Muscle layer of duodenum (tissue), 2 donors: ENCODE measurements around the gene TIAM1.

ENCODE experiments used
- H3K27ac ChIP-seq: one replicate; pipeline ENCODE4 v1.7.0; 2013; ENCODE audit warnings: mild to moderate bottlenecking, low read length
- H3K27me3 ChIP-seq: one replicate; pipeline ENCODE4 v1.7.0; 2013; ENCODE audit warnings: low read depth, mild to moderate bottlenecking, control low read depth, low read length
- H3K36me3 ChIP-seq, 2 donors: one replicate each; pipeline ENCODE4 v1.7.0; 2013; ENCODE audit warnings: low read length in 2 of 2, control low read depth in 1 of 2, mild to moderate bottlenecking in 1 of 2; ENCODE audit not compliant: insufficient read depth in 2 of 2, control insufficient read depth in 1 of 2
- H3K4me1 ChIP-seq, 2 donors: one replicate each; pipeline ENCODE4 v1.7.0; 2013; ENCODE audit warnings: low read length in 2 of 2, mild to moderate bottlenecking in 2 of 2, control low read depth in 1 of 2, moderate library complexity in 1 of 2; ENCODE audit not compliant: insufficient read depth in 2 of 2, control insufficient read depth in 1 of 2
- H3K4me3 ChIP-seq, 2 donors: one replicate each; pipeline ENCODE4 v1.7.0; 2013; ENCODE audit warnings: low read length in 2 of 2, low read depth in 1 of 2, mild to moderate bottlenecking in 1 of 2
- H3K9me3 ChIP-seq, 2 donors: one replicate each; pipeline ENCODE4 v1.7.0; 2013; ENCODE audit warnings: low read length in 2 of 2, control low read depth in 1 of 2, mild to moderate bottlenecking in 1 of 2; ENCODE audit not compliant: control insufficient read depth in 1 of 2
- donor health status: healthy.

TIAM1 gene

GRCh38 chr21:31201144-31201543, 142.9 kb downstream of the TIAM1 start:
- Histone ChIP-seq H3K27ac (peak overlapping the region; percentile 42), H3K27me3 (no peaks in the 10 kb centered on the region)

DNA sequence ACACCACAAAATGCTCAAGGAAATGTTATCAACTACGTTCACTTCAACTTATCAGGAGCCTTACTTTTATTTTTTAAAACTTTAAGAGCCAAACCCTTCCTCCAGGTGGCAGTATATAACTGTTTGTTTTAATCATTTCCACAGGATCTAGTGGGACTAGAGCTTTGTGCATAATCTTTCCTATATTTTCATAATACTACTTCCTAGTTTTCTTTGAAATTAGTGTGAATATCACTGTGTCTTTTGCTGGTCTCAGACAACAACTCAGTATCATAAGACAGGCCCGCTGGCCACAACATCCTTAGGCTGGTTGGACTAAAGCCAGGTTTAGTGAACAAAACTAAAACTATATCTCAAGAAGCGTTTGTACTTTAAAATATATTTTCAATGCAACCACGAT, 145.5 kb downstream of the TIAM1 start:
- H3K27ac ChIP-seq: no peak overlapping the region
- H3K9me3 ChIP-seq: no peaks in the 10 kb centered on the region
- H3K4me1 ChIP-seq: peaks cover 0 to 3% of the 10 kb centered on the region in 2 donors
- H3K27me3 ChIP-seq: no peaks in the 10 kb centered on the region
- no peak overlapping the region for H3K4me3 ChIP-seq
- H3K36me3 ChIP-seq: no peaks in the 10 kb centered on the region

More at GRCh38 chr21:31201144-31201543, 142.9 kb downstream of the TIAM1 start:
- Histone ChIP-seq H3K4me1 (peaks cover 0 to 3% of the 10 kb centered on the region in 2 donors), H3K9me3 (no peaks in the 10 kb centered on the region), H3K4me3 (no peak overlapping the region), H3K36me3 (no peaks in the 10 kb centered on the region)

DNA sequence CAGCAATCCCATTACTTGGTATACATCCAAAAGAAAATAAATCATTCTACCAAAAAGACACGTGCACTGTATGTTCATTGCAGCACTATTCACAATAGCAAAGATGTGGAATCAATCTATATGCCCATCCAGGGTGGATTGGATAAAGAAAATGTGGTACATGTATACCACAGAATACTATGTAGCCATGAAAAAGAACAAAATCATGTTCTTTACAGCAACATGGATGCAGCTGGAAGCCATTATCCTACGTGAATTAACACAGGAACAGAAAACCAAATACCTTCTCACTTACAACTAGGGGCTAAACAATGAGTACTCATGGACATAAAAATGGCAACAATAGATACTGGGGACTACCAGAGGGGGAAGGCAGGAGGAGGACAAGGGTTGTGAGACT, 147.3 kb downstream of the TIAM1 start:
- H3K27me3 ChIP-seq: no peaks in the 10 kb centered on the region
- H3K36me3 ChIP-seq: no peaks in the 10 kb centered on the region
- H3K4me1 ChIP-seq: peaks cover 0 to 3% of the 10 kb centered on the region in 2 donors
- no peaks in the 10 kb centered on the region for H3K9me3 ChIP-seq
- no peak overlapping the region for H3K27ac ChIP-seq
- H3K4me3 ChIP-seq: no peak overlapping the region

DNA sequence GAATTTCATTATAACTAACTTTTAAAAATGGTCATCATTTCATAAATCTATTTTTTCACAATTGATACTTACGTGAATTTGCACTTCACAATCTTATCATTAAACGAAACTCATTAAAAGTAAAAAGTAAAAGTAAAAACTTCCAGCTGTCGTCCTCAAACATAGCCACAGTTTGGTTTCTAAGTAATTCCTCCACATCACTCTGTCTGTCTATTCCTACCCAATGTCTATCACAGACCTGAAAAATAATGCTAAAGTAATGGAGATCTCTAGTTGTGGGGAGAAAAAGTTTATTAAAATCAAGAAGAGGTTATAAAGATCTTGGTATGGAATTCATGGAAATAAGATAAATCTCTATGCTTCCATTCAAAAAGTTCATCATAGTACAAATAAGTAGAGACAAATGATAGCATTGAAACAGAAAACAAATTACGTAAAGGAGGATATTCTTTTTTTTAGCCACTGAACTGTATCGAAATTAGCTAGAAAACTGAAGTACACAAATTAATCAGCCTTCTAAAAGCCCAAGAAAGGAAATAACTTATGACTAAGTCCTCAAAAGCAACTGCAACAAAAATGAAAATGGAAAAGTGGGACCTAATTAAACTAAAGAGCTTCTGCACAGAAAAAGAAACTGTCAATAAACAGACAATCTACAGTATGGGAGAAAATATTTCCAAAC, 148.6 kb downstream of the TIAM1 start:
- Histone ChIP-seq H3K27ac (no peak overlapping the region), H3K4me3 (no peak overlapping the region), H3K4me1 (no peaks in the 10 kb centered on the region), H3K36me3 (no peaks in the 10 kb centered on the region), H3K9me3 (no peaks in the 10 kb centered on the region), H3K27me3 (no peaks in the 10 kb centered on the region)

- H3K4me1 ChIP-seq: no peaks in the 10 kb centered on the region
- no peaks in the 10 kb centered on the region for H3K36me3 ChIP-seq
- H3K9me3 ChIP-seq: no peaks in the 10 kb centered on the region
- H3K27me3 ChIP-seq: no peaks in the 10 kb centered on the region
- no peak overlapping the region for H3K27ac ChIP-seq
- H3K4me3 ChIP-seq: no peak overlapping the region
Measured at GRCh38 chr21:31194510-31195293, 149.4 kb downstream of the TIAM1 start.

GRCh38 chr21:31193761-31194160, 150.3 kb downstream of the TIAM1 start:
- Histone ChIP-seq H3K27ac (no peak overlapping the region), H3K9me3 (no peaks in the 10 kb centered on the region), H3K4me3 (no peak overlapping the region), H3K4me1 (no peaks in the 10 kb centered on the region), H3K27me3 (no peaks in the 10 kb centered on the region), H3K36me3 (no peaks in the 10 kb centered on the region)

DNA sequence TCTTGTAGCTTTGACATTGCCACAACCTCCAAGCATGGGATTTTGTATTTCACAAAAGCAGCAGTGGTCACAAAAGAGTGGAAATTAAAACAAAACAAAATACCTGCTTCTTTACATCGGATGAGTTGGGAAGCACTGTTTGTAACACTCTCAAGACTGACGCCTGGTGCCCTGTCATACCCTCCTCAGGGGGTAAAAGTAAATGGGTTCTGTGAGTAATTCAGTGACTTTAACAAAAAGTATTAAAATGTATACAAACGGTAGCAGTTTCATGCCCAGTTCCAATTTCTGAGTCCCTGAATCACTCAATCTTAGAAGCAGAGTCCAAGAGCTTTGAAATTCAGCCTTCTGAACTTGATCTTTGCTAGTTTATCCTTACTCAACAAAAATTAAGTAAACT, 152.5 kb downstream of the TIAM1 start:
- Histone ChIP-seq H3K9me3 (no peaks in the 10 kb centered on the region), H3K4me1 (no peaks in the 10 kb centered on the region), H3K27ac (no peak overlapping the region), H3K27me3 (no peaks in the 10 kb centered on the region), H3K36me3 (no peaks in the 10 kb centered on the region), H3K4me3 (no peak overlapping the region)

DNA sequence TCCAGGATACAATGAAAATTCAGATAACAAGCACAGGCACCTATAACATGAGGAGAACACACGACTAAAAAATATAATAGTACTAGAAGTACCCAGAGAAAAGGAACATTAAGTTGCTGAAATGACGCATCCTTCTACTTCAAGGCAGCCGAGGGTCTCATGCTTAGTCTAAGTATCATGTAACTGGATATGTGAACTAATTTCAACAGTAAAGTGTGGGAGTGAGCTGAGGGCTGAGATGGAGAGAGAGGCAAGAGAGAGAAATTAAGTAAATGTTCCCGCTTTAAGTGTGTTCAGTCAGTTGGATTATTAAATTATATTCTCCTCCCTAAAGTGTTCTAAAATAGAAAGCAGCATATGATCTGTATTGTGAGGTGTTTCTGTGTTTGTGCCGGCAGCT, 153.5 kb downstream of the TIAM1 start:
- no peaks in the 10 kb centered on the region for H3K9me3 ChIP-seq
- H3K4me3 ChIP-seq: no peak overlapping the region
- no peak overlapping the region for H3K27ac ChIP-seq
- H3K4me1 ChIP-seq: no peaks in the 10 kb centered on the region
- no peaks in the 10 kb centered on the region for H3K27me3 ChIP-seq
- H3K36me3 ChIP-seq: no peaks in the 10 kb centered on the region

- Histone ChIP-seq H3K4me3 (no peak overlapping the region), H3K27me3 (no peaks in the 10 kb centered on the region), H3K4me1 (no peaks in the 10 kb centered on the region), H3K9me3 (no peaks in the 10 kb centered on the region), H3K36me3 (no peaks in the 10 kb centered on the region), H3K27ac (no peak overlapping the region)
Measured at GRCh38 chr21:31187499-31187898, 156.6 kb downstream of the TIAM1 start.

DNA sequence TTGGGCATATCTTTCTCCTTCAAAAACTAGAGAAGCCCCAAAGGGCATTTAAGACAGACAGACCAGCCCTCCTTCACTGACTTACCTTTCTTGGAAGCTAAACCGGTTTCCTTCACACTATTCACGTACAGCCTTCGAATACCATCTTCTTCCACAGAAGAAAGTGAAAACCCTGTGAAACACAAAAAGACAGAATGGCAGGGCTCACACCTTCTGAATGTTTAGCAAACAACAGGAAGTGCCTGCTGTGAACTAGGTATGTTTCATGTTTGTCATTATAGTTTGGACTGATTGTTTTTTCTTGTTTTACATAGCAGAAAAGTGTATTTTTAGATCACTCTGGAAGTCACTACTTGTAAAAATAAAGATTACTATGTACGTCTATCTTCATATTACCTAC, 157.1 kb downstream of the TIAM1 start:
- Histone ChIP-seq H3K27me3 (no peaks in the 10 kb centered on the region), H3K36me3 (no peaks in the 10 kb centered on the region), H3K27ac (no peak overlapping the region), H3K9me3 (no peaks in the 10 kb centered on the region), H3K4me3 (no peak overlapping the region), H3K4me1 (no peaks in the 10 kb centered on the region)

DNA sequence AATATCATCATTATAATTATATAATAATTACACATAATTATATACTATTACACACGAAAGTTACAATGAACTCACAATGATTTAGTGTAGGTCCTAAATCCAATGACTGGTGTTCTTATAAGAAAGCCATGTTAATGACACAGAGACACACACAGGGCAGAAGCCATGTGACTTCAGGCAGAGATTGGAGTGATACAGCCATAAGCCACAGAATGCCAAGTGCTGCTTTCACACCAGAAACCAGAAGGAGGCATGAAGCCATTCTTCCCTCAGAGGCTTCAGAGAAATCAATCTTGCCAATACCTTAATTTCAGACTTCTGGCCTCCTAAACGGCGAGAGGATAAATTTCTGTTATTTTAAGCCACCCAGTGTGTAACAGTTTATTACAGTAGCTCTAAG, 158.4 kb downstream of the TIAM1 start:
- no peak overlapping the region for H3K27ac ChIP-seq
- no peak overlapping the region for H3K4me3 ChIP-seq
- no peaks in the 10 kb centered on the region for H3K4me1 ChIP-seq
- H3K36me3 ChIP-seq: no peaks in the 10 kb centered on the region
- no peaks in the 10 kb centered on the region for H3K27me3 ChIP-seq
- H3K9me3 ChIP-seq: no peaks in the 10 kb centered on the region
